Putamen (tissue), 1 donor: ENCODE data around the gene MORC1.
"Not testable (repeated sequence)": the region's sequence is repeated elsewhere in the genome, so short reads cannot be mapped to it uniquely, and the experiment has no call there.

Source experiments
- DNase-seq: peaks from one replicate; pipeline ENCODE4 v3.0.0-alpha.2; 2016; ENCODE audit warnings: low spot score

The MORC1 gene

GRCh38 chr3:109117939-109118338, at the start of gene MORC1:
Gene MORC1 (minus strand): TSS chr3:109118134. CDS start chr3:109118059, 75 bp downstream.
- DNase-seq, result no peak

- no peak for DNase-seq
Measured at GRCh38 chr3:109165905-109166304, 48.0 kb upstream of the MORC1 start.

GRCh38 chr3:109161487-109162123, 43.7 kb upstream of the MORC1 start:
- DNase-seq, result no peak

GRCh38 chr3:109155828-109156227, 37.9 kb upstream of the MORC1 start:
- no peak for DNase-seq

GRCh38 chr3:109154979-109155378, 37.0 kb upstream of the MORC1 start:
- DNase-seq, result no peak

GRCh38 chr3:109152320-109152719, 34.4 kb upstream of the MORC1 start:
- DNase-seq, result no peak

- DNase-seq, result no peak
Measured at GRCh38 chr3:109149078-109149477, 31.1 kb upstream of the MORC1 start.

GRCh38 chr3:109143646-109144045, 25.7 kb upstream of the MORC1 start:
- no peak for DNase-seq

- no peak for DNase-seq
Measured at GRCh38 chr3:109140318-109140717, 22.4 kb upstream of the MORC1 start.

- DNase-seq, result no peak
Measured at GRCh38 chr3:109137761-109138160, 19.8 kb upstream of the MORC1 start.

- no peak for DNase-seq
Measured at GRCh38 chr3:109136523-109136922, 18.6 kb upstream of the MORC1 start, which contains the start of gene C3orf85. Gene C3orf85 (plus strand): TSS chr3:109136719. CDS start chr3:109136848, 129 bp downstream.

- not testable (repeated sequence) for DNase-seq
Measured at GRCh38 chr3:109133474-109133816, 15.5 kb upstream of the MORC1 start.

GRCh38 chr3:109132801-109133473, 15.0 kb upstream of the MORC1 start:
- no peak for DNase-seq

GRCh38 chr3:109131276-109131675, 13.3 kb upstream of the MORC1 start:
- DNase-seq, result no peak

GRCh38 chr3:109127553-109127952, 9.6 kb upstream of the MORC1 start:
- no peak for DNase-seq

GRCh38 chr3:109125902-109126301, 8.0 kb upstream of the MORC1 start:
- DNase-seq, result no peak

- peak; percentile 6 for DNase-seq
Measured at GRCh38 chr3:109122690-109123089, 4.8 kb upstream of the MORC1 start.

GRCh38 chr3:109118584-109118983, 650 bp upstream of the MORC1 start:
- DNase-seq, result no peak

GRCh38 chr3:109116031-109116430, 1.9 kb downstream of the MORC1 start:
- DNase-seq, result no peak

GRCh38 chr3:109115451-109115850, 2.5 kb downstream of the MORC1 start:
- DNase-seq, result no peak

- DNase-seq, result no peak
Measured at GRCh38 chr3:109114746-109115145, 3.2 kb downstream of the MORC1 start.

GRCh38 chr3:109112946-109113760, 4.8 kb downstream of the MORC1 start:
- DNase-seq, result no peak

GRCh38 chr3:109109574-109109973, 8.4 kb downstream of the MORC1 start:
- DNase-seq, result no peak
